HepG2 (cell line): ENCODE results near the gene KIF17. TPM values are rescaled to one million over a fixed set of nuclear protein-coding genes. Genes with fewer than 3 reads are reported as not detected.

Source experiments
- ATAC-seq: fragments of 200-7000 bp; cut with Tn5 transposase; 3 replicates; pipeline ENCODE4 v1.9.1; 2020; ENCODE audit warnings: mild to moderate bottlenecking, moderate library complexity
- BruUV-seq: library from RNA; stranded (reverse); fragments of 400-500 nt; replicated peaks from 2 replicates; lab custom pipeline; 2021; lab: Mats Ljungman, UMichigan
- CTCF ChIA-PET: fragments of 300-600 bp; formaldehyde crosslinking; extraction: SDS; loops from one replicate; lab custom pipeline; 2021; ENCODE audit warnings: low total read pairs, inconsistent platforms, low intra/inter-chr PET ratio; lab: Yijun Ruan, JAX
- POLR2A ChIA-PET: fragments of 350-600 bp; sonication (Branson Sonifier 250); formaldehyde crosslinking; loops from one replicate; lab custom pipeline; 2020; ENCODE audit warnings: antibody characterized with exemption, inconsistent platforms; lab: Yijun Ruan, JAX
- DNase-seq: peaks from one replicate; pipeline ENCODE4 v3.0.0-alpha.2; 2015; ENCODE audit warnings: low spot score
- FAIRE-seq: peaks from 3 replicates; lab custom pipeline; 2011; peaks lifted over from hg19 to GRCh38; lab: Jason Lieb, UNC
- H2AFZ ChIP-seq: one replicate; pipeline ENCODE4 v1.6.1; 2011; ENCODE audit warnings: low read length, inconsistent platforms
- H3K27ac ChIP-seq: fragments of 300-600 bp; 3 replicates; pipeline ENCODE4 v1.8.0; 2011; ENCODE audit warnings: mixed run types, mild to moderate bottlenecking, mixed read lengths, low read length, inconsistent platforms; ENCODE audit not compliant: insufficient read depth; ENCODE audit errors: extremely low read length
- H3K27me3 ChIP-seq, 2 experiments: fragments of 200-600 bp in 1 of 2; 2 replicates in 1 of 2; 3 replicates in 1 of 2; pipeline versions ENCODE4 v1.6.0 to v1.8.0; 2011; ENCODE audit warnings: low read length in 2 of 2, mild to moderate bottlenecking in 2 of 2, moderate library complexity in 2 of 2, inconsistent platforms in 1 of 2; ENCODE audit not compliant: insufficient read depth in 2 of 2, control insufficient read depth in 1 of 2
- H3K36me3 ChIP-seq, 2 experiments: fragments of 200-600 bp in 1 of 2; replicated peaks in 1 of 2; 2 replicates in 1 of 2; 3 replicates in 1 of 2; pipeline versions ENCODE4 v1.5.1 to v1.8.0; 2011; ENCODE audit warnings: low read length in 2 of 2, inconsistent platforms in 1 of 2; ENCODE audit not compliant: insufficient read depth in 2 of 2, control insufficient read depth in 1 of 2
- H3K4me1 ChIP-seq: 2 replicates; pipeline ENCODE4 v1.5.1; 2012; ENCODE audit warnings: low read length, inconsistent platforms; ENCODE audit not compliant: insufficient read depth
- H3K4me2 ChIP-seq: 2 replicates; pipeline ENCODE4 v1.6.0; 2011; ENCODE audit warnings: low read depth, low read length, inconsistent platforms
- H3K4me3 ChIP-seq, 3 experiments: fragments of 200-600 bp in 1 of 3; sonication (generic), shearing (Covaris generic) in 1 of 3; replicated peaks in 1 of 3; 2 replicates each; pipeline ENCODE4 v1.5.1; 2011 to 2016; ENCODE audit warnings: low read length in 3 of 3, inconsistent platforms in 2 of 3, low read depth in 2 of 3, mild to moderate bottlenecking in 2 of 3, control low read depth in 1 of 3, mixed read lengths in 1 of 3; ENCODE audit not compliant: insufficient read depth in 1 of 3
- H3K79me2 ChIP-seq: one replicate; pipeline ENCODE4 v1.6.1; 2011; ENCODE audit warnings: low read length, inconsistent platforms; ENCODE audit not compliant: insufficient read depth
- H3K9ac ChIP-seq: 2 replicates; pipeline ENCODE4 v1.6.0; 2011; ENCODE audit warnings: mild to moderate bottlenecking, low read depth, low read length, inconsistent platforms; ENCODE audit not compliant: insufficient read depth
- H3K9me3 ChIP-seq: 2 replicates; pipeline ENCODE4 v1.5.1; 2012; ENCODE audit warnings: mild to moderate bottlenecking, low read length
- H4K20me1 ChIP-seq: 2 replicates; pipeline ENCODE4 v1.6.0; 2011; ENCODE audit warnings: inconsistent platforms, mild to moderate bottlenecking, low read length, moderate library complexity; ENCODE audit not compliant: insufficient read depth
- FOXK1 ChIP-seq: sonication (generic); formaldehyde crosslinking; IDR thresholded peaks from 2 replicates; pipeline ENCODE4 v1.4.0; 2020; ENCODE audit warnings: low read depth, missing genetic modification reagents, borderline replicate concordance
- IKZF5 ChIP-seq: IDR thresholded peaks from 2 replicates; pipeline ENCODE4 v1.6.1; 2018; ENCODE audit warnings: missing genetic modification reagents, mild to moderate bottlenecking, missing compliant biosample characterization
- MTA1 ChIP-seq: sonication (generic); formaldehyde crosslinking; IDR thresholded peaks from 2 replicates; pipeline ENCODE4 v1.4.0; 2020; ENCODE audit warnings: missing genetic modification reagents, mild to moderate bottlenecking, borderline replicate concordance
- MXD1 ChIP-seq: sonication (generic); formaldehyde crosslinking; IDR thresholded peaks from 2 replicates; pipeline ENCODE4 v1.4.0; 2020; ENCODE audit warnings: mild to moderate bottlenecking, missing genetic modification reagents
- RFXANK ChIP-seq: IDR thresholded peaks from 2 replicates; pipeline ENCODE4 v1.6.1; 2016
- TBX2 ChIP-seq: sonication (generic); formaldehyde crosslinking; IDR thresholded peaks from 2 replicates; pipeline ENCODE4 v1.5.0; 2020; ENCODE audit warnings: missing genetic modification reagents, mild to moderate bottlenecking, borderline replicate concordance
- TP53 ChIP-seq: sonication (generic); formaldehyde crosslinking; conservative IDR thresholded peaks from 2 replicates; pipeline ENCODE4 v1.4.0; 2020; ENCODE audit warnings: missing genetic modification reagents
- ZBTB40 ChIP-seq, 2 experiments: fragments of 450-650 bp in 1 of 2; sonication (generic) in 1 of 2; formaldehyde crosslinking in 1 of 2; IDR thresholded peaks; 2 replicates each; pipeline versions ENCODE4 v1.6.1 to v1.8.0; 2016 to 2022; ENCODE audit warnings: antibody characterized with exemption in 1 of 2, mild to moderate bottlenecking in 1 of 2, missing genetic modification reagents in 1 of 2
- ZBTB7B ChIP-seq: sonication (generic); formaldehyde crosslinking; IDR thresholded peaks from 2 replicates; pipeline ENCODE4 v1.4.0; 2020; ENCODE audit warnings: missing genetic modification reagents
- ZNF562 ChIP-seq: sonication (generic); formaldehyde crosslinking; IDR thresholded peaks from 2 replicates; pipeline ENCODE4 v1.8.0; 2022; ENCODE audit warnings: missing genetic modification reagents, borderline replicate concordance
- ZNF770 ChIP-seq: sonication (generic); formaldehyde crosslinking; IDR thresholded peaks from 2 replicates; pipeline ENCODE4 v1.5.0; 2020; ENCODE audit warnings: mild to moderate bottlenecking, missing genetic modification reagents
- WGBS: methylation state at CpG from one replicate; pipeline ENCODE4 v1.1.6; 2017; ENCODE audit warnings: low lambda C conversion rate; 5-methylcytosine and 5-hydroxymethylcytosine counted together
- in situ Hi-C: cut with HindIII; loops from 2 replicates; pipeline ENCODE4 v1.10.0; 2017; ENCODE audit warnings: low pct_unique_long_range_greater_than_20kb; ENCODE audit not compliant: extremely low pct_ligation_motif_present
- intact Hi-C: fragments of 100-400 bp; cut with micrococcal nuclease; formaldehyde crosslinking; loops from one replicate; pipeline ENCODE4 v1.10.0; 2022; ENCODE audit not compliant: unreplicated experiment
- polyA plus RNA-seq, 8 experiments: library from polyadenylated mRNA; depleted of rRNA in 3 of 8; stranded (reverse) in 7 of 8; unstranded in 1 of 8; fragments of >200 nt; fragmentation: Illumina TruSeq in 4 of 8; extraction: Trizol in 4 of 8; gene quantifications; 2 replicates each; pipeline versions ENCODE4 v1.2.1 to v1.2.3, GENCODE V29; 2011 to 2016; ENCODE audit warnings: low read depth in 4 of 8, missing spikeins in 1 of 8, mixed read lengths in 1 of 8; ENCODE audit not compliant: insufficient read depth in 1 of 8
- total RNA-seq, 5 experiments: library from RNA; depleted of rRNA; stranded (reverse); fragments of >200 nt; fragmentation: Illumina TruSeq; extraction: Trizol; gene quantifications; 2 replicates each; pipeline ENCODE4 v1.2.3, GENCODE V29; 2016; ENCODE audit warnings: low read depth in 1 of 5

The KIF17 gene
- total and polyA plus RNA-seq, 2 of the 13 experiments (the other 11 are each of a cell fraction or from before 2014, with no cell fraction given) = 0.24 to 0.44 TPM

- ChIA-PET CTCF (no interaction called here), POLR2A (no interaction called here)
- Histone ChIP-seq H3K27me3 (peaks cover 2 to 56% of the 10 kb centered on the region in 2 experiments; a peak in 4 of 5 replicates), H3K4me2 (no peak overlapping the region), H3K4me3 (no peak overlapping the region), H3K27ac (no peak overlapping the region), H4K20me1 (no peaks in the 10 kb centered on the region), H3K36me3 (no peaks in the 10 kb centered on the region), H2AFZ (no peak overlapping the region), H3K9me3 (no peaks in the 10 kb centered on the region), H3K9ac (no peak overlapping the region), H3K79me2 (no peaks in the 10 kb centered on the region), H3K4me1 (peaks cover 37% of the 10 kb centered on the region)
- intact Hi-C loops = no loop called here
- no peak for FAIRE-seq
- DNase-seq = no peak
- no TSS peak for BruUV-seq
- WGBS = 56% methylated on average over 14 of the region's 24 CpGs
- in situ Hi-C loops = no loop called here
- no peak for ATAC-seq
- TF ChIP-seq ZBTB7B (CRISPR knock-in tag) = no peak
- no peak for TF ChIP-seq ZNF770 (CRISPR knock-in tag)
- TF ChIP-seq MTA1 (CRISPR knock-in tag) = no peak
- no peak for TF ChIP-seq MXD1 (CRISPR knock-in tag)
- TF ChIP-seq ZNF562 (CRISPR knock-in tag) = no peak
- no peak for TF ChIP-seq RFXANK (CRISPR knock-in tag)
- TF ChIP-seq FOXK1 (CRISPR knock-in tag) = no peak
- TF ChIP-seq TBX2 (CRISPR knock-in tag) = no peak
- TF ChIP-seq ZBTB40 (IDR thresholded peaks at IDR 0.05) = no peak
- no peak for TF ChIP-seq ZBTB40 (CRISPR knock-in tag; IDR thresholded peaks at IDR 0.05)
- TF ChIP-seq IKZF5 = no peak
- no peak for TF ChIP-seq TP53
These were observed 35.1 kb downstream of the KIF17 start for GRCh38 chr1:20682571-20683236.
